SK-N-SH (cell line): ENCODE data around the gene LYRM2. TPM values are rescaled to one million over a fixed set of nuclear protein-coding genes. Genes with fewer than 3 reads are reported as not detected.

Experiments used
- CTCF ChIA-PET: fragments of 300-600, 350-600 bp; formaldehyde crosslinking; extraction: SDS; loops from one replicate; lab custom pipeline; 2021; lab: Yijun Ruan, JAX
- POLR2A ChIA-PET: fragments of 350-600 bp; sonication (Branson Sonifier 250); formaldehyde crosslinking; extraction: SDS; loops from one replicate; lab custom pipeline; 2020; ENCODE audit warnings: antibody characterized with exemption, inconsistent platforms; lab: Yijun Ruan, JAX
- DNase-seq: peaks from one replicate; pipeline ENCODE4 v3.0.0; 2012
- H2AFZ ChIP-seq: fragments of 200-600 bp; sonication (generic); 2 replicates; pipeline ENCODE4 v1.8.1; 2016; ENCODE audit warnings: antibody characterized with exemption, mild to moderate bottlenecking, low read depth
- H3F3A ChIP-seq: fragments of 200-600 bp; sonication (generic); replicated peaks from 2 replicates; pipeline ENCODE3; 2016; ENCODE audit warnings: antibody characterized with exemption, mild to moderate bottlenecking; ENCODE audit not compliant: insufficient read depth
- H3K27ac ChIP-seq, 2 experiments: fragments of 200-500 bp in 1 of 2; fragments of 200-600 bp in 1 of 2; sonication (Bioruptor generic) in 1 of 2; sonication (generic), shearing (Covaris generic) in 1 of 2; 2 replicates each; pipeline versions ENCODE4 v1.5.1 to v1.6.1; 2014 to 2016; ENCODE audit warnings: low read depth in 2 of 2, inconsistent platforms in 1 of 2, low read length in 1 of 2, mild to moderate bottlenecking in 1 of 2, mixed read lengths in 1 of 2
- H3K27me3 ChIP-seq: fragments of 200-600 bp; sonication (generic), shearing (Covaris generic); 2 replicates; pipeline ENCODE4 v1.6.1; 2016; ENCODE audit warnings: mixed run types; ENCODE audit not compliant: insufficient read depth
- H3K36me3 ChIP-seq, 2 experiments: fragments of 200-500 bp in 1 of 2; fragments of 200-600 bp in 1 of 2; sonication (Bioruptor generic) in 1 of 2; sonication (generic) in 1 of 2; replicated peaks in 1 of 2; 2 replicates each; pipeline versions ENCODE3 to v1.5.1; 2014 to 2016; ENCODE audit warnings: low read length in 1 of 2, mild to moderate bottlenecking in 1 of 2; ENCODE audit not compliant: insufficient read depth in 2 of 2, control insufficient read depth in 1 of 2
- H3K4me1 ChIP-seq, 2 experiments: fragments of 200-500 bp in 1 of 2; fragments of 200-600 bp in 1 of 2; sonication (Bioruptor generic) in 1 of 2; sonication (generic), shearing (Covaris generic) in 1 of 2; 2 replicates each; pipeline versions ENCODE4 v1.5.1 to v1.6.1; 2014 to 2016; ENCODE audit warnings: low read depth in 1 of 2, low read length in 1 of 2, mixed run types in 1 of 2; ENCODE audit not compliant: insufficient read depth in 2 of 2, control insufficient read depth in 1 of 2
- H3K4me2 ChIP-seq: fragments of 200-600 bp; sonication (generic), shearing (Covaris generic); 2 replicates; pipeline ENCODE4 v1.6.1; 2017; ENCODE audit warnings: mixed run types
- H3K4me3 ChIP-seq, 2 experiments: fragments of 200-500 bp in 1 of 2; fragments of 200-600 bp in 1 of 2; sonication (Bioruptor generic) in 1 of 2; sonication (generic), shearing (Covaris generic) in 1 of 2; 2 replicates each; pipeline versions ENCODE4 v1.5.1 to v1.8.1; 2014 to 2016; ENCODE audit warnings: low read depth in 2 of 2, inconsistent platforms in 1 of 2, low read length in 1 of 2, mild to moderate bottlenecking in 1 of 2, mixed read lengths in 1 of 2, moderate library complexity in 1 of 2
- H3K79me2 ChIP-seq: fragments of 200-600 bp; sonication (generic); 2 replicates; pipeline ENCODE4 v1.8.1; 2017; ENCODE audit warnings: mild to moderate bottlenecking; ENCODE audit not compliant: insufficient read depth
- H3K9ac ChIP-seq: fragments of 200-600 bp; sonication (generic); 2 replicates; pipeline ENCODE4 v1.6.1; 2017; ENCODE audit warnings: mixed run types
- H3K9me2 ChIP-seq: fragments of 200-600 bp; sonication (generic); 2 replicates; pipeline ENCODE4 v1.6.1; 2017; ENCODE audit warnings: mixed run types
- H3K9me3 ChIP-seq: fragments of 200-600 bp; sonication (generic); 2 replicates; pipeline ENCODE4 v1.6.1; 2017; ENCODE audit warnings: mixed run types, mild to moderate bottlenecking, moderate library complexity
- H4K20me1 ChIP-seq: fragments of 200-600 bp; sonication (generic); 2 replicates; pipeline ENCODE4 v1.6.1; 2017; ENCODE audit warnings: mild to moderate bottlenecking, mixed run types; ENCODE audit not compliant: insufficient read depth
- ELF1 ChIP-seq: IDR thresholded peaks from 2 replicates; pipeline ENCODE4 v1.4.0; 2012
- FOSL2 ChIP-seq: IDR thresholded peaks from 2 replicates; pipeline ENCODE4 v1.4.0; 2012; ENCODE audit warnings: low read depth, mild to moderate bottlenecking, moderate library complexity, borderline replicate concordance
- FOXJ3 ChIP-seq: sonication (generic); formaldehyde crosslinking; IDR thresholded peaks from 2 replicates; pipeline ENCODE4 v1.5.1; 2020; ENCODE audit warnings: mild to moderate bottlenecking, missing genetic modification reagents
- GABPA ChIP-seq: IDR thresholded peaks from 2 replicates; pipeline ENCODE4 v1.4.0; 2012; ENCODE audit warnings: low read depth, mild to moderate bottlenecking
- JUND ChIP-seq: IDR thresholded peaks from 2 replicates; pipeline ENCODE4 v1.4.0; 2012
- MEF2A ChIP-seq: IDR thresholded peaks from 2 replicates; pipeline ENCODE4 v1.4.0; 2012; ENCODE audit warnings: low read depth, borderline replicate concordance
- NFIC ChIP-seq: IDR thresholded peaks from 2 replicates; pipeline ENCODE4 v1.4.0; 2012; ENCODE audit warnings: borderline replicate concordance
- RAD21 ChIP-seq: IDR thresholded peaks from 2 replicates; pipeline ENCODE4 v1.6.1; 2012; ENCODE audit warnings: mild to moderate bottlenecking, low read length
- RCOR1 ChIP-seq: fragments of 150-350 bp; IDR thresholded peaks from 2 replicates; pipeline ENCODE4 v1.6.1; 2017; ENCODE audit warnings: antibody characterized with exemption, low read length
- RXRA ChIP-seq: IDR thresholded peaks from 2 replicates; pipeline ENCODE4 v1.4.0; 2012; ENCODE audit warnings: low read depth, mild to moderate bottlenecking, borderline replicate concordance
- TAF1 ChIP-seq: IDR thresholded peaks from 2 replicates; pipeline ENCODE4 v1.6.1; 2012; ENCODE audit warnings: low read depth, mild to moderate bottlenecking, low read length, moderate library complexity, borderline replicate concordance
- TCF12 ChIP-seq: IDR thresholded peaks from 2 replicates; pipeline ENCODE4 v1.4.0; 2012
- TEAD4 ChIP-seq: IDR thresholded peaks from 2 replicates; pipeline ENCODE4 v1.4.0; 2012; ENCODE audit warnings: mild to moderate bottlenecking, borderline replicate concordance; ENCODE audit not compliant: insufficient read depth
- YY1 ChIP-seq: IDR thresholded peaks from 2 replicates; pipeline ENCODE4 v1.4.0; 2012; ENCODE audit warnings: low read depth, mild to moderate bottlenecking
- WGBS: methylation state at CpG from one replicate; pipeline ENCODE4 v1.1.6; 2017; ENCODE audit warnings: low lambda C conversion rate; 5-methylcytosine and 5-hydroxymethylcytosine counted together
- polyA plus RNA-seq, 3 experiments: library from polyadenylated mRNA; depleted of rRNA; stranded (reverse); fragments of >200 nt; gene quantifications; 2 replicates each; pipeline ENCODE4 v1.2.3, GENCODE V29; 2012
- TF ChIP-seq, protein P1 (sequence below): IDR thresholded peaks from 2 replicates; pipeline ENCODE4; 2012
- TF ChIP-seq, protein P2 (sequence below): IDR thresholded peaks from 2 replicates; pipeline ENCODE4 v1.6.1; 2012; ENCODE audit warnings: mild to moderate bottlenecking, low read depth, low read length, moderate library complexity
- TF ChIP-seq, protein P3 (sequence below): fragments of 150-350 bp; IDR thresholded peaks from 2 replicates; pipeline ENCODE4 v1.6.1; 2016; ENCODE audit warnings: mild to moderate bottlenecking, low read depth, low read length

LYRM2 gene
- polyA plus RNA-seq, 1 of the 3 experiments (the other 2 are of a cell fraction) = 14.5 TPM

DNA sequence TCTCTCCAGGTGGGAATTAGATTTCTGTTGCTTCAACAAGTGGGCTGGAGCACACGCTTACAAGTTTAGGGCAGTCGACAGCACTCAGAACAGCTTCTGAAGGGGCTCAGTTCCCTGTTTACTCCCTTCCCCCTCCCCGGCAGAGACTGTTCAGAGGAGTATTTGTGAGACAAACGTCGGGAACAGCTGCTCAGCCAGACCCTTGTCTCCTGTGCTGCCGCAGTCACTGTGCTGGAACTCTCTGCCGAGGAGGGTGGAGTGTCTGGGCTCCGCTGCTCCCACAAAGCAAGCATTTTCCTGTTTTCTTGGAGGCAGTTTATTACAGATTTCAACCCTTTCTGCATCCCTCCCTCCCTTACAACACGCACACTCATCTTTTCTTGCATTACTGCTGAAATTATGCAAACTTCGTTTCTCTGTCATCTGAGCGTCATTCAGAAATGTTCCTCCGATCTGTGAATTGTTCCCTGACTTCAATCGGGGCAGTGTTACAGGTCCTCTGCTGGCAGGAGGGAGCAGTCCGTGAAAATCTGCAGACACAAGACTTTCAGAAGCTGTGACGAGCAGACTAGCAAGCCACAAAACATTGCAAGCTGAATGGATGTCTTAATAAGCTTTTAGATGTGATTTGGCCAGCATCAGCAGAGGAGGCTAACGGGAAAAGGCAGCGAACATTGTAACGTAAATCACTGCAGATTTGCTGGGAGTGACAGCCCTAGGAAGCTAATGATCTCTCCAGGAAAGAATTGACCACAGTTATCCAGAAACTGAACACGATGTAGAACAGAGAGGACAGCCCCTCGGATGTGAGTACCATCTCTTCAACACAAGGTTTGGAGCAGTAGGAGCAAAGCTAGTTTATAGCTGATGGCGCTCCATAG lies 76.2 kb downstream of the LYRM2 start:
- Histone ChIP-seq H3K9me3 (no peaks in the 10 kb centered on the region), H3K4me3 (no peak overlapping the region), H3K9ac (no peak overlapping the region), H3K27ac (no peak overlapping the region), H4K20me1 (no peaks in the 10 kb centered on the region), H3K9me2 (no peaks in the 10 kb centered on the region), H3F3A (no peaks in the 10 kb centered on the region), H2AFZ (no peak overlapping the region), H3K27me3 (no peaks in the 10 kb centered on the region), H3K4me2 (no peak overlapping the region), H3K4me1 (peaks cover 0 to 10% of the 10 kb centered on the region in 2 experiments; a peak in 1 of 4 replicates), H3K36me3 (no peaks in the 10 kb centered on the region), H3K79me2 (no peaks in the 10 kb centered on the region)
- ChIA-PET CTCF (interaction anchor here (1.5 kb wide), 1 partner anchor 130 kb away, joined by 5 read pairs; no protein-coding TSS in a partner anchor), POLR2A (interaction anchor here (0.5 kb wide), 1 partner anchor 641 kb away, joined by 4 read pairs; no protein-coding TSS in a partner anchor)
- WGBS = 53% methylated on average over 18 of the region's 21 CpGs
- DNase-seq = no peak
- TF ChIP-seq GABPA (no peak), NFIC (no peak), MEF2A (no peak), FOXJ3 (no peak), TCF12 (no peak), RAD21 (no peak), RXRA (no peak), YY1 (no peak), TEAD4 (no peak), FOSL2 (no peak), RCOR1 (no peak), JUND (no peak), ELF1 (no peak), TAF1 (no peak)
- TF ChIP-seq, protein P1, sequence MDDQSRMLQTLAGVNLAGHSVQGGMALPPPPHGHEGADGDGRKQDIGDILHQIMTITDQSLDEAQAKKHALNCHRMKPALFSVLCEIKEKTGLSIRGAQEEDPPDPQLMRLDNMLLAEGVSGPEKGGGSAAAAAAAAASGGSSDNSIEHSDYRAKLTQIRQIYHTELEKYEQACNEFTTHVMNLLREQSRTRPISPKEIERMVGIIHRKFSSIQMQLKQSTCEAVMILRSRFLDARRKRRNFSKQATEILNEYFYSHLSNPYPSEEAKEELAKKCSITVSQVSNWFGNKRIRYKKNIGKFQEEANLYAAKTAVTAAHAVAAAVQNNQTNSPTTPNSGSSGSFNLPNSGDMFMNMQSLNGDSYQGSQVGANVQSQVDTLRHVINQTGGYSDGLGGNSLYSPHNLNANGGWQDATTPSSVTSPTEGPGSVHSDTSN = no peak
- TF ChIP-seq, protein P2, sequence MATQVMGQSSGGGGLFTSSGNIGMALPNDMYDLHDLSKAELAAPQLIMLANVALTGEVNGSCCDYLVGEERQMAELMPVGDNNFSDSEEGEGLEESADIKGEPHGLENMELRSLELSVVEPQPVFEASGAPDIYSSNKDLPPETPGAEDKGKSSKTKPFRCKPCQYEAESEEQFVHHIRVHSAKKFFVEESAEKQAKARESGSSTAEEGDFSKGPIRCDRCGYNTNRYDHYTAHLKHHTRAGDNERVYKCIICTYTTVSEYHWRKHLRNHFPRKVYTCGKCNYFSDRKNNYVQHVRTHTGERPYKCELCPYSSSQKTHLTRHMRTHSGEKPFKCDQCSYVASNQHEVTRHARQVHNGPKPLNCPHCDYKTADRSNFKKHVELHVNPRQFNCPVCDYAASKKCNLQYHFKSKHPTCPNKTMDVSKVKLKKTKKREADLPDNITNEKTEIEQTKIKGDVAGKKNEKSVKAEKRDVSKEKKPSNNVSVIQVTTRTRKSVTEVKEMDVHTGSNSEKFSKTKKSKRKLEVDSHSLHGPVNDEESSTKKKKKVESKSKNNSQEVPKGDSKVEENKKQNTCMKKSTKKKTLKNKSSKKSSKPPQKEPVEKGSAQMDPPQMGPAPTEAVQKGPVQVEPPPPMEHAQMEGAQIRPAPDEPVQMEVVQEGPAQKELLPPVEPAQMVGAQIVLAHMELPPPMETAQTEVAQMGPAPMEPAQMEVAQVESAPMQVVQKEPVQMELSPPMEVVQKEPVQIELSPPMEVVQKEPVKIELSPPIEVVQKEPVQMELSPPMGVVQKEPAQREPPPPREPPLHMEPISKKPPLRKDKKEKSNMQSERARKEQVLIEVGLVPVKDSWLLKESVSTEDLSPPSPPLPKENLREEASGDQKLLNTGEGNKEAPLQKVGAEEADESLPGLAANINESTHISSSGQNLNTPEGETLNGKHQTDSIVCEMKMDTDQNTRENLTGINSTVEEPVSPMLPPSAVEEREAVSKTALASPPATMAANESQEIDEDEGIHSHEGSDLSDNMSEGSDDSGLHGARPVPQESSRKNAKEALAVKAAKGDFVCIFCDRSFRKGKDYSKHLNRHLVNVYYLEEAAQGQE = no peak
- TF ChIP-seq, protein P3, sequence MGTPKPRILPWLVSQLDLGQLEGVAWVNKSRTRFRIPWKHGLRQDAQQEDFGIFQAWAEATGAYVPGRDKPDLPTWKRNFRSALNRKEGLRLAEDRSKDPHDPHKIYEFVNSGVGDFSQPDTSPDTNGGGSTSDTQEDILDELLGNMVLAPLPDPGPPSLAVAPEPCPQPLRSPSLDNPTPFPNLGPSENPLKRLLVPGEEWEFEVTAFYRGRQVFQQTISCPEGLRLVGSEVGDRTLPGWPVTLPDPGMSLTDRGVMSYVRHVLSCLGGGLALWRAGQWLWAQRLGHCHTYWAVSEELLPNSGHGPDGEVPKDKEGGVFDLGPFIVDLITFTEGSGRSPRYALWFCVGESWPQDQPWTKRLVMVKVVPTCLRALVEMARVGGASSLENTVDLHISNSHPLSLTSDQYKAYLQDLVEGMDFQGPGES = no peak
